ENCODE measurements around the gene ADAM11.

GRCh38 chr17:44812263-44812662 is 53.5 kb downstream of the ADAM11 start:
- TF ChIP-seq PRDM6 (tag by site-specific recombination; IDR thresholded peaks at IDR 0.05): peak; percentile 66
- TF ChIP-seq ZSCAN23 (tag by site-specific recombination; IDR thresholded peaks at IDR 0.05): no peak
- TF ChIP-seq CTCF (tag by site-specific recombination; IDR thresholded peaks at IDR 0.05): no peak
- TF ChIP-seq IKZF3 (tag by site-specific recombination; IDR thresholded peaks at IDR 0.05): no peak
